ENCODE results near the gene BBLN.

DNA sequence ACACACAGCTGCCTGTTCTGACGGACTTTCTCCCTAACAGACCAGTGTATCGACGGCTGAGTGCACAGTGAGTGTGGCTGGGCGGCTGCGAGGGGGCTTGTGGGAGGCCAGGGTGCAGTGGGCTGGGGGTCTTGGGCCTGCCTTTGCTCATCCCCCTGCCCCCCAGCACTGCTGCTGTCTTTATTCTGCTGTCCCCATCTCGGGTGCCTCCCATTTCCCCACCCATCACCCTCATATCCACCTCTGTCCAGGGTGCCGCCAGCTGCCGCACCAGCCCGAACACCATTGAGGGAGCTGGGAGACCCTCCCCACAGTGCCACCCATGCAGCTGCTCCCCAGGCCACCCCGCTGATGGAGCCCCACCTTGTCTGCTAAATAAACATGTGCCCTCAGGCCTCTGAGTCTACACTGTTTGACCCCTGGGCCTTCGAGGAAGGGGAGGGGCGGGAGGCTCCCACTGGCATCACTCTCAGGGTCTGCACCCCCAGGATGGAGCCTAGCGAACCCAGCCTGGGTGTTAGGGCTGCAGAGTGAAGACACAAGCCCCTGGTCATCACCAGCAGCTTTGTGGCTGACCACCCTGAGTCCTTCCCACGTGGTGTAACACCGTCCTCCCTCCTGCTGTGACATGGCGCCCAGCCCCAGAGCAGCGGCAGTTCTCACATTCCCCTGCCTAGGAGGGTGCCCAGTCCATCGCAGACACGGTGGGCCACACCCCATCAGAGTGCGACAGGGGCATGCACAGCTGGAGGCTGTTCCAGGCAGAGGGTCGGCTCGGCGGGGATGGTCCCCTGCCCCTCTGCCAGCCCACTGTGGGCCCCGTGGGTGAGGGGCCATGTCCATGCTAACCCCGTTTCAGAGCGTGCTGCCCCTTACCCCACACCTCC is 6.8 kb upstream of the BBLN start:
- no peak for TF ChIP-seq EZH2 (IDR thresholded peaks at IDR 0.05; ENCODE audit: borderline replicate concordance, insufficient read depth, low read length, poor library complexity, severe bottlenecking)
- TF ChIP-seq, protein P1, sequence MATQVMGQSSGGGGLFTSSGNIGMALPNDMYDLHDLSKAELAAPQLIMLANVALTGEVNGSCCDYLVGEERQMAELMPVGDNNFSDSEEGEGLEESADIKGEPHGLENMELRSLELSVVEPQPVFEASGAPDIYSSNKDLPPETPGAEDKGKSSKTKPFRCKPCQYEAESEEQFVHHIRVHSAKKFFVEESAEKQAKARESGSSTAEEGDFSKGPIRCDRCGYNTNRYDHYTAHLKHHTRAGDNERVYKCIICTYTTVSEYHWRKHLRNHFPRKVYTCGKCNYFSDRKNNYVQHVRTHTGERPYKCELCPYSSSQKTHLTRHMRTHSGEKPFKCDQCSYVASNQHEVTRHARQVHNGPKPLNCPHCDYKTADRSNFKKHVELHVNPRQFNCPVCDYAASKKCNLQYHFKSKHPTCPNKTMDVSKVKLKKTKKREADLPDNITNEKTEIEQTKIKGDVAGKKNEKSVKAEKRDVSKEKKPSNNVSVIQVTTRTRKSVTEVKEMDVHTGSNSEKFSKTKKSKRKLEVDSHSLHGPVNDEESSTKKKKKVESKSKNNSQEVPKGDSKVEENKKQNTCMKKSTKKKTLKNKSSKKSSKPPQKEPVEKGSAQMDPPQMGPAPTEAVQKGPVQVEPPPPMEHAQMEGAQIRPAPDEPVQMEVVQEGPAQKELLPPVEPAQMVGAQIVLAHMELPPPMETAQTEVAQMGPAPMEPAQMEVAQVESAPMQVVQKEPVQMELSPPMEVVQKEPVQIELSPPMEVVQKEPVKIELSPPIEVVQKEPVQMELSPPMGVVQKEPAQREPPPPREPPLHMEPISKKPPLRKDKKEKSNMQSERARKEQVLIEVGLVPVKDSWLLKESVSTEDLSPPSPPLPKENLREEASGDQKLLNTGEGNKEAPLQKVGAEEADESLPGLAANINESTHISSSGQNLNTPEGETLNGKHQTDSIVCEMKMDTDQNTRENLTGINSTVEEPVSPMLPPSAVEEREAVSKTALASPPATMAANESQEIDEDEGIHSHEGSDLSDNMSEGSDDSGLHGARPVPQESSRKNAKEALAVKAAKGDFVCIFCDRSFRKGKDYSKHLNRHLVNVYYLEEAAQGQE (IDR thresholded peaks at IDR 0.05; ENCODE audit: borderline replicate concordance), result no peak
- TF ChIP-seq CTCF (IDR thresholded peaks at IDR 0.05; ENCODE audit: poor library complexity, severe bottlenecking), result no peak
- TF ChIP-seq POLR2AphosphoS5 (IDR thresholded peaks at IDR 0.05), result no peak
- TF ChIP-seq EP300 (conservative IDR thresholded peaks at IDR 0.05; ENCODE audit: poor library complexity, severe bottlenecking), result no peak
- TF ChIP-seq SMC3 (conservative IDR thresholded peaks at IDR 0.05; ENCODE audit: poor library complexity), result no peak
- TF ChIP-seq TAF1 (IDR thresholded peaks at IDR 0.05; ENCODE audit: low read depth), result no peak

All from neural cell (in vitro differentiated cells).